Mesothelial cell of epicardium (in vitro differentiated cells): Measurements from ENCODE around the gene CHST11. TPM values are rescaled to one million over a fixed set of nuclear protein-coding genes. Genes with fewer than 3 reads are reported as not detected.

Source experiments
- DNase-seq, 2 experiments: peaks; one replicate each; pipeline ENCODE4 v3.0.0; 2021; ENCODE audit warnings: low spot score in 2 of 2; ENCODE audit not compliant: unreplicated experiment in 2 of 2
- H3K27ac Mint-ChIP-seq: 2 replicates; pipeline ENCODE4 v1.8.0; 2021; ENCODE audit warnings: mixed read lengths
- H3K27me3 Mint-ChIP-seq: 2 replicates; pipeline ENCODE4 v1.8.0; 2021; ENCODE audit warnings: low read depth, mixed read lengths
- H3K36me3 Mint-ChIP-seq: 2 replicates; pipeline ENCODE4 v1.8.0; 2021; ENCODE audit warnings: mixed read lengths
- H3K4me1 Mint-ChIP-seq: 2 replicates; pipeline ENCODE4 v1.8.0; 2021; ENCODE audit warnings: mixed read lengths
- H3K4me3 Mint-ChIP-seq: 2 replicates; pipeline ENCODE4 v1.8.0; 2021; ENCODE audit warnings: mild to moderate bottlenecking, moderate library complexity, mixed read lengths
- H3K9me3 Mint-ChIP-seq: 2 replicates; pipeline ENCODE4 v1.8.0; 2021; ENCODE audit warnings: mixed read lengths
- total RNA-seq: library from RNA; stranded (reverse); gene quantifications from 3 replicates; pipeline ENCODE4 v1.2.1, GENCODE V29; 2021
- TF ChIP-seq, protein P1 (sequence below): fragments of 200-600 bp; sonication (generic); IDR thresholded peaks from one replicate; pipeline ENCODE4 v1.5.0; 2021; ENCODE audit warnings: antibody characterized with exemption; ENCODE audit not compliant: unreplicated experiment

CHST11 gene
- total RNA-seq, 1 donor from 2014 or later, result 15.0 TPM

DNA sequence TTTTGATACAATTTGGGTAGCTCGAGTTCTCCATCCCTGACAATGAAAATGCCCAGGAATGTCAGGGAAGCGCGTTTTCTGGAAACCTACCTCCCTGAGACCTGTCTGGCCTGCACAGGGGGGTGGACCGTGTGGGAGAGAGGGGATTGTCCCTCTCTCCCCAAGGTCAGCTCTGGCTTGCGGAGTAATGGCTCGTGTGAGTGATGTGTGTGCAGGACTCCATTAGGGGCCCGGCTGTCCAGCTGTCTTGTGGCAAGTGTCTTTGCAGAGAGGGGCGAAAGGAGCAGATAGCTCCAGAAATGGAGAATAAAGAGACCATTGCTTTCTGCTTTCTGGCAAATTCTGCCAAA lies 215.3 kb downstream of the CHST11 start:
- Mint-ChIP-seq H3K4me1 (peaks cover 44% of the 10 kb centered on the region), H3K27ac (no peak overlapping the region), H3K27me3 (peaks cover 87% of the 10 kb centered on the region), H3K4me3 (no peak overlapping the region), H3K36me3 (no peaks in the 10 kb centered on the region), H3K9me3 (no peaks in the 10 kb centered on the region)
- no peak for DNase-seq
- TF ChIP-seq, protein P1, sequence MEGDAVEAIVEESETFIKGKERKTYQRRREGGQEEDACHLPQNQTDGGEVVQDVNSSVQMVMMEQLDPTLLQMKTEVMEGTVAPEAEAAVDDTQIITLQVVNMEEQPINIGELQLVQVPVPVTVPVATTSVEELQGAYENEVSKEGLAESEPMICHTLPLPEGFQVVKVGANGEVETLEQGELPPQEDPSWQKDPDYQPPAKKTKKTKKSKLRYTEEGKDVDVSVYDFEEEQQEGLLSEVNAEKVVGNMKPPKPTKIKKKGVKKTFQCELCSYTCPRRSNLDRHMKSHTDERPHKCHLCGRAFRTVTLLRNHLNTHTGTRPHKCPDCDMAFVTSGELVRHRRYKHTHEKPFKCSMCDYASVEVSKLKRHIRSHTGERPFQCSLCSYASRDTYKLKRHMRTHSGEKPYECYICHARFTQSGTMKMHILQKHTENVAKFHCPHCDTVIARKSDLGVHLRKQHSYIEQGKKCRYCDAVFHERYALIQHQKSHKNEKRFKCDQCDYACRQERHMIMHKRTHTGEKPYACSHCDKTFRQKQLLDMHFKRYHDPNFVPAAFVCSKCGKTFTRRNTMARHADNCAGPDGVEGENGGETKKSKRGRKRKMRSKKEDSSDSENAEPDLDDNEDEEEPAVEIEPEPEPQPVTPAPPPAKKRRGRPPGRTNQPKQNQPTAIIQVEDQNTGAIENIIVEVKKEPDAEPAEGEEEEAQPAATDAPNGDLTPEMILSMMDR, result no peak

DNA sequence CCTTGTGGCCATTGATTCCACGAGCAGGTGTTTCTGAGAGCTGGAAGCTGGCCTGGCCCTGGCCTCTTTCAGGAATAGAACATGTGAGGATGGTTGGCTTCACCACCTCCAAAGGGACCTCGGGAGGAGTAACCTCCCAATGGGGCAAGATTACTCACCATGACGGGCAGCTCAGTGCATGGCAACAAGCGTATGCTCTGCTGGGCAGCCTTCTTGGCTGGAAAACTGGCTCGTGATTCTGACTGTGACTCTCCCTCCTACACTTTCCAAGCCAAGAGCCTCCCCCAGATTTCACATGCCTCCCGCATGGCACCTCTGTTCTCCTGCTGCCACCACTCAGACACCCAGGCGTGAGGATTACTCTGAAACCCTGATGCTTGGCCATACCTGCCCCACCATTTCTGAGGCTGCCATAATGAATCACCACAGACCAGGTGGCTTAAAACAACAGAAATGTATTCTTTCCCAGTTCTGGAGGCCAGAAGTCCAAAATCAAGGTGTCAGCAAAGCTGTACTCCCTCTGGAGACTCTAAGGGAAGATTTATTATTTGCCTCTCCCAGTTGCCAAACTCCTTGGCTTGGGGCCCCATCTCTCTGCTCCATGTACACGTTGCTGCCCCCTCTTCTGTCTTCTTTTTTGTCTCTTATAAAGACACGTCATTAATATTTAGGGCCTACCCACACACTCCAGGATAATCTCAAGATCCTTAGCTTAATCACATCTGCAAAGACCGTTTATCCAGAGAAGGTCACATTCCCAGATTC lies 215.9 kb downstream of the CHST11 start:
- H3K9me3 Mint-ChIP-seq, result no peaks in the 10 kb centered on the region
- peaks cover 44% of the 10 kb centered on the region for H3K4me1 Mint-ChIP-seq
- no peaks in the 10 kb centered on the region for H3K36me3 Mint-ChIP-seq
- TF ChIP-seq, protein P1, result no peak
- H3K27me3 Mint-ChIP-seq, result peaks cover 87% of the 10 kb centered on the region
- H3K27ac Mint-ChIP-seq, result no peak overlapping the region
- no peak for DNase-seq
- no peak overlapping the region for H3K4me3 Mint-ChIP-seq

DNA sequence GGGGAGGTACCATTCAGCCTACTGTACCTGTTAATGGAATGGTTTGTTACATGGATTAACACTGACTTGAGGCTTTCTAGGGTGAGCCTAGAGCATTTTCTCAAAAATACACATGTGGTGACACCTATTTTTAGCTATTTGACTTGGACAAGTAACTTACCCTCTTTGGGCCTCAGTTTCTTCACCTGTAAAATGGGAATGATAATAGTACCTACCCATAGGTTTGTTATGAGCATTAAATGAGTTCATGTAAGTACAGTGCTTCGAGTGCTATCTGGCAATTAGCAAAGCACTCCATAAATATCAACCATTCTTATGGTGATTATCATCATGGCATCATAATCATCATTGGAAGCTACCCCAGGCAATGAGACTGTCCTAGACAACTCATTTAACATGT lies 216.5 kb downstream of the CHST11 start:
- Mint-ChIP-seq H3K4me1 (peaks cover 40% of the 10 kb centered on the region), H3K27ac (no peak overlapping the region), H3K4me3 (no peak overlapping the region), H3K36me3 (no peaks in the 10 kb centered on the region), H3K27me3 (peaks cover 87% of the 10 kb centered on the region), H3K9me3 (no peaks in the 10 kb centered on the region)
- DNase-seq, result no peak
- TF ChIP-seq, protein P1, result no peak

DNA sequence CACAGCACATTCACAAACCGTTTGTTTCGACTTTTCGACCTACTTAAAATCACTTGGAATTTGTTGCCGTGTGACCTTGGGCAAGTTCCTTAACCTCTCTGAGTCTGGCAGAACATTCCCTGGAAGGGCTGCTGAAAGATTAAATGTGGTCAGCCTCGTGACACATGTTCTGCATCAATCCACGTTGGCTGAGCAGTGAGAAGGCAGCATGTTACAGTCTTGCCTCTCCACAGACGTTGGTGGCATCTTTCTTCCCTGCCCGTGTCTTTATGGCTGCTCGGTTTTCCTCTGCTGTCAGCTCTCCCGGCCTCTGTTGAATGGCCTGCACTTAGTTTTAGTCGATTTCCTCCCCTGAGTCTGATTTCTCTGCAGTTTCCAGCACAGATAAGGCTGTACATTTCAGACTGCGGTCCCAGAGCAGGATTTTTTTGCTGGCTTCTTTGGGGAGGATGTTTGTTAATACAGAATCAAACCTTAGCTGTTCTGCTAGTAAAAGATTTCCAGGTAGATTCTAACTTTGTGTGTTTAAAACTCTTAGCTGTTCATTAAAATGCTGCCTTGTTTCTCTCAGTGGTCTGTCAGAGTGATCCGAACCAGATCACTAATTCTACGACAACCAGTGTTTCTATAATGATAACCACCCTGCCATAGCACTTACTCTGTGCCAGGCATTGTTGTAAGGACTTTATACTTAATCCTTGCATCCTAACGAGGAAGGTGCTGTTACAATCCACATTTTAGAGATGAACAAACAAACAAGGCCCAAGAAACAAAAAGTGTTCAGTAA lies 217.1 kb downstream of the CHST11 start:
- H3K27me3 Mint-ChIP-seq, result peaks cover 87% of the 10 kb centered on the region
- H3K9me3 Mint-ChIP-seq, result no peaks in the 10 kb centered on the region
- TF ChIP-seq, protein P1, result no peak
- H3K27ac Mint-ChIP-seq, result no peak overlapping the region
- H3K4me1 Mint-ChIP-seq, result peaks cover 34% of the 10 kb centered on the region
- no peak overlapping the region for H3K4me3 Mint-ChIP-seq
- DNase-seq, result no peak
- H3K36me3 Mint-ChIP-seq, result no peaks in the 10 kb centered on the region

DNA sequence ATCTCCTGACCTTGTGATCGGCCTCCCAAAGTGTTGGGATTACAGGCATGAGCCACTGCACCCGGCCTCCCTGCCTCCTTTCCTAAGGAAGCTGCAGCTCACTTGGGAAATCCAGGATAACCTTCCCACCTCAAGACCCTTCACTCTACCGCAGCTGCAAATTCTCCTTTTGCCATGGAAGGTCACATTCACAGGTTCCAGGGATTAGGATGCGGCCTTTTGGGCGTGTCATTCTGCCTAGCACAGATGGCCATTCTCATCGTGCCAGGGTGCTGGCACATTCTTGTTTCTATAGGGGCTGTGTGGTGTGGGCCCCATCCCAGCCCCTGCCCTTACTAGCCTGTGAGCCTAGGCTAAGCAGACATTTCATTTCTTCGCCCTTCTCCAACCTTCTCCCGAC lies 219.9 kb downstream of the CHST11 start:
- no peak overlapping the region for H3K27ac Mint-ChIP-seq
- no peak for DNase-seq
- TF ChIP-seq, protein P1, result no peak
- no peaks in the 10 kb centered on the region for H3K36me3 Mint-ChIP-seq
- H3K4me3 Mint-ChIP-seq, result no peak overlapping the region
- peaks cover 16% of the 10 kb centered on the region for H3K4me1 Mint-ChIP-seq
- H3K9me3 Mint-ChIP-seq, result no peaks in the 10 kb centered on the region
- H3K27me3 Mint-ChIP-seq, result peaks cover 87% of the 10 kb centered on the region
